Lung (tissue), 12 donors: ENCODE results near the gene IFT74. TPM values are rescaled to one million over a fixed set of nuclear protein-coding genes. Genes with fewer than 3 reads are reported as not detected.
"Not testable (repeated sequence)": the region's sequence is repeated elsewhere in the genome, so short reads cannot be mapped to it uniquely, and the experiment has no call there.

Experiments
- ATAC-seq: fragments of 200-7000 bp; cut with Tn5 transposase; one replicate; pipeline ENCODE4 v1.9.1; 2020; ENCODE audit warnings: moderate number of reproducible peaks; ENCODE audit not compliant: insufficient read depth, low FRiP score
- DNase-seq, 3 donors: peaks; one replicate each; pipeline ENCODE4 v3.0.0-alpha.2; 2013 to 2017
- H3K27ac ChIP-seq, 2 donors: one replicate each; pipeline ENCODE4 v1.5.1; 2013; ENCODE audit warnings: mild to moderate bottlenecking in 2 of 2, moderate library complexity in 2 of 2, control low read depth in 1 of 2, inconsistent platforms in 1 of 2, low read depth in 1 of 2, low read length in 1 of 2
- H3K27me3 ChIP-seq, 3 donors: one replicate each; pipeline ENCODE4 v1.5.1; 2013; ENCODE audit warnings: low read length in 2 of 3; ENCODE audit not compliant: control insufficient read depth in 3 of 3, insufficient read depth in 3 of 3
- H3K36me3 ChIP-seq, 4 donors: one replicate each; pipeline ENCODE4 v1.5.1; 2013; ENCODE audit warnings: low read length in 4 of 4, mild to moderate bottlenecking in 1 of 4, moderate library complexity in 1 of 4; ENCODE audit not compliant: control insufficient read depth in 4 of 4, insufficient read depth in 4 of 4
- H3K4me1 ChIP-seq, 5 donors: one replicate each; pipeline ENCODE4 v1.5.1; 2013; ENCODE audit warnings: low read length in 5 of 5, mild to moderate bottlenecking in 2 of 5, moderate library complexity in 1 of 5; ENCODE audit not compliant: control insufficient read depth in 5 of 5, insufficient read depth in 5 of 5
- H3K4me3 ChIP-seq: one replicate; pipeline ENCODE4 v1.5.1; 2013; ENCODE audit warnings: mild to moderate bottlenecking, control low read depth, moderate library complexity
- H3K9ac ChIP-seq, 2 donors: one replicate each; pipeline ENCODE4 v1.5.1; 2013; ENCODE audit warnings: low read length in 2 of 2, control low read depth in 1 of 2; ENCODE audit not compliant: insufficient read depth in 1 of 2
- H3K9me3 ChIP-seq, 4 donors: one replicate each; pipeline ENCODE4 v1.5.1; 2013; ENCODE audit warnings: low read length in 3 of 4, mild to moderate bottlenecking in 1 of 4, moderate library complexity in 1 of 4; ENCODE audit not compliant: control insufficient read depth in 4 of 4, insufficient read depth in 3 of 4
- WGBS, 2 donors: extraction: QIAGEN DNeasy Blood & Tissue Kit; methylation state at CpG; one replicate each; pipeline ENCODE4 v1.1.7; 2013; 5-methylcytosine and 5-hydroxymethylcytosine counted together
- polyA plus RNA-seq, 2 donors: library from polyadenylated mRNA; stranded (reverse); fragments of 200-250 nt; gene quantifications; one replicate each; pipeline ENCODE4 v1.2.1, GENCODE V29; 2013
- total RNA-seq, 2 donors: library from RNA; depleted of rRNA in 1 of 2; stranded (reverse); fragments of >200 nt in 1 of 2; gene quantifications; one replicate each; pipeline ENCODE4 v1.2.1, GENCODE V29; 2014 to 2021
- TF ChIP-seq, protein P1 (sequence below): IDR thresholded peaks from 2 replicates; pipeline ENCODE4 v1.5.1; 2012; ENCODE audit warnings: mild to moderate bottlenecking; ENCODE audit errors: control extremely low read depth, extremely low read depth
- donor health status: control.
- donor health status: control.
- donor health status: Bipolar disorder and iron deficiency.
- donor health status: healthy.
- donor health status: DM: yes; HTN: yes; CAD: no.

IFT74 gene
- total and polyA plus RNA-seq, 4 donors, result 6.3 to 36.9 (median 13.0) TPM

DNA sequence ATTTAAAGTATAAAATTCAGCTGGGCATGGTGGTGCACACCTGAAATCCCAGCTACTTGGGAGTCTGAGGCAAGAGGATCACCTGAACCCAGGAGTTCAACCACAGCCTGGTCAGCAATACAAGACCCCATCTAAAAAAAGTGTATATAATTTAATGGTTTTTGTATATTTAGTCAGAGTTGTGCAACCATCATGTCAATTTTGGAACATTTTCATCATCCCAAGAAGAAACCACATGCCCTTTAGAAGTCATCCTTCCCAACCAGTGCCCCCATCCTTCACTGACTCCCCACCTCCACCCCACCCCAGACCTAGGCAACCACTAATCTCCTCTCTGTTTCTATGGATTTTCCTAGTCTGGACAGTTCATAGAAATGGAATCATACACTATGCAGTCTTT is 134.0 kb downstream of the IFT74 start:
- TF ChIP-seq, protein P1, sequence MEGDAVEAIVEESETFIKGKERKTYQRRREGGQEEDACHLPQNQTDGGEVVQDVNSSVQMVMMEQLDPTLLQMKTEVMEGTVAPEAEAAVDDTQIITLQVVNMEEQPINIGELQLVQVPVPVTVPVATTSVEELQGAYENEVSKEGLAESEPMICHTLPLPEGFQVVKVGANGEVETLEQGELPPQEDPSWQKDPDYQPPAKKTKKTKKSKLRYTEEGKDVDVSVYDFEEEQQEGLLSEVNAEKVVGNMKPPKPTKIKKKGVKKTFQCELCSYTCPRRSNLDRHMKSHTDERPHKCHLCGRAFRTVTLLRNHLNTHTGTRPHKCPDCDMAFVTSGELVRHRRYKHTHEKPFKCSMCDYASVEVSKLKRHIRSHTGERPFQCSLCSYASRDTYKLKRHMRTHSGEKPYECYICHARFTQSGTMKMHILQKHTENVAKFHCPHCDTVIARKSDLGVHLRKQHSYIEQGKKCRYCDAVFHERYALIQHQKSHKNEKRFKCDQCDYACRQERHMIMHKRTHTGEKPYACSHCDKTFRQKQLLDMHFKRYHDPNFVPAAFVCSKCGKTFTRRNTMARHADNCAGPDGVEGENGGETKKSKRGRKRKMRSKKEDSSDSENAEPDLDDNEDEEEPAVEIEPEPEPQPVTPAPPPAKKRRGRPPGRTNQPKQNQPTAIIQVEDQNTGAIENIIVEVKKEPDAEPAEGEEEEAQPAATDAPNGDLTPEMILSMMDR, result no peak
- ATAC-seq (no peak), DNase-seq (no peak)
- H3K27me3 ChIP-seq, result no peaks in the 10 kb centered on the region
- peaks cover 2 to 22% (median 5%) of the 10 kb centered on the region in 5 donors for H3K4me1 ChIP-seq
- no peaks in the 10 kb centered on the region for H3K9me3 ChIP-seq
- no peak overlapping the region for H3K9ac ChIP-seq
- no peaks in the 10 kb centered on the region for H3K36me3 ChIP-seq
- H3K27ac ChIP-seq, result no peak overlapping the region
- H3K4me3 ChIP-seq, result no peak overlapping the region

DNA sequence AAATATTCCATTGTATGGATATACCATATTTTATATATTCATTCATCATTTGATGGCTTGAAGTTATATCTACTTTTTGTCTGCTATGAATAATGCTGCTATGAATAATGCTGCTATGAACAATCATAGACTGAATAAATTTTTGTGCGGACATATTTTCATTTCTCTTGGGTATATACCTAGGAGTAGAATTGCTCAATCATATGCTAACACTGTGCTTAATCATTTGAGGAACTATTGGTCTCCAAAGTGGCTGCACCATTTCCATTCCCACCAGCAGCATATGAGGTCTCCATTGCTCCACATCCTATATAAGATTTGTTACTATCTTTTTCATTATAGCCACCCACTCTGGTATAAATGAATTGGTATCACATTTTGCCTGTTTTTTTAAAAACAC is 134.5 kb downstream of the IFT74 start:
- no peaks in the 10 kb centered on the region for H3K9me3 ChIP-seq

DNA sequence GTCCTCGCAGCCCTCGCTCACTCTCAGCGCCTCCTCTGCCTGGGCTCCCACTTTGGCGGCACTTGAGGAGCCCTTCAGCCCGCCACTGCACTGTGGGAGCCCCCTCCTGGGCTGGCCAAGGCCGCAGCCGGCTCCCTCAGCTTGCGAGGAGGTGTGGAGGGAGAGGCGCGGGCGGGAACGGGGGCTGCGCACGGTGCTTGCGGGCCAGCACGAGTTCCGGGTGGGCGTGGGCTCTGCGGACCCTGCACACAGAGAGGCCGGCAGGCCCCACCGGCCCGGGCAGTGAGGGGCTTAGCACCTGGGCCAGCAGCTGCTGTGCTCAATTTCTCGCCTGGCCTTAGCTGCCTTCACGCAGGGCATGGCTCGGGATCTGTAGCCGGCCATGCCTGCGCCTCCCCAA is 136.3 kb downstream of the IFT74 start:
- H3K9me3 ChIP-seq, H3K36me3 ChIP-seq, H3K4me1 ChIP-seq, H3K27me3 ChIP-seq, H3K4me3 ChIP-seq, H3K27ac ChIP-seq, ATAC-seq, DNase-seq, H3K9ac ChIP-seq: not testable (repeated sequence)
- WGBS, 2 donors, result 93 to 96% methylated on average over 26 to 27 of the region's 27 CpGs

More for the DNA sequence above, 134.5 kb downstream of the IFT74 start:
- H3K27ac ChIP-seq, result no peak overlapping the region
- H3K9ac ChIP-seq, result no peak overlapping the region
- ATAC-seq (no peak), DNase-seq (no peak)
- H3K27me3 ChIP-seq, result no peaks in the 10 kb centered on the region
- no peaks in the 10 kb centered on the region for H3K36me3 ChIP-seq
- H3K4me1 ChIP-seq, result peaks cover 2 to 18% (median 3%) of the 10 kb centered on the region in 5 donors
- 98 to 100% methylated on average over 1 of the region's 1 CpG for WGBS, 2 donors
- H3K4me3 ChIP-seq, result no peak overlapping the region
- TF ChIP-seq, protein P1, result no peak

DNA sequence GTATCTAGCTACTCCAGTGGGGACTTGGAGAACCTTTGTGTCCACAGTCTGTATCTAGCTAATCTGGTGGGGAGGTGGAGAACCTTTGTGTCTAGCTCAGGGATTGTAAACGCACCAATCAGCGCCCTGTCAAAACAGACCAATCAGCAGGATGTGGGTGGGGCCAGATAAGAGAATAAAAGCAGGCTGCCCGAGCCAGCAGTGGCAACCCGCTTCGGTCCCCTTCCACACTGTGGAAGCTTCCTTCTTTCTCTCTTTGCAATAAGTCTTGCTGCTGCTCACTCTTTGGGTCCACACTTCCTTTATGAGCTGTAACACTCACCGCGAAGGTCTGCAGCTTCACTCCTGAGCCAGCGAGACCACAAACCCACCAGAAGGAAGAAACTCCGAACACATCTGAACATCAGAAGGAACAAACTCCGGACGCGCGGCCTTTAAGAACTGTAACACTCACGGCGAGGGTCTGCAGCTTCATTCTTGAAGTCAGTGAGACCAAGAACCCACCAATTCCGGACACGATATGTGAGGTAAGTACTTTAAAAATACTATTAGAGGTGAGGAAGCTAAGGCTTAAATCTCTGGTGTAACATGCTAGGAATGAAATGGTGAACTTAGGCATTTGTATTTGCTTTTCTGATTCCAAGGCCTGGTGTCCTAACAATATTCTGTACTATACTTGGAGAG is 137.3 kb downstream of the IFT74 start:
- H3K4me1 ChIP-seq, ATAC-seq, H3K9ac ChIP-seq, H3K9me3 ChIP-seq, DNase-seq, H3K27ac ChIP-seq, H3K4me3 ChIP-seq, H3K36me3 ChIP-seq, H3K27me3 ChIP-seq: not testable (repeated sequence)
- 23 to 68% methylated on average over 17 of the region's 17 CpGs for WGBS, 2 donors
